ENCODE results near the gene LCN12. TPM values are rescaled to one million over a fixed set of nuclear protein-coding genes. Genes with fewer than 3 reads are reported as not detected.

LCN12 gene
- total RNA-seq, 1 donor, result 0.86 TPM

DNA sequence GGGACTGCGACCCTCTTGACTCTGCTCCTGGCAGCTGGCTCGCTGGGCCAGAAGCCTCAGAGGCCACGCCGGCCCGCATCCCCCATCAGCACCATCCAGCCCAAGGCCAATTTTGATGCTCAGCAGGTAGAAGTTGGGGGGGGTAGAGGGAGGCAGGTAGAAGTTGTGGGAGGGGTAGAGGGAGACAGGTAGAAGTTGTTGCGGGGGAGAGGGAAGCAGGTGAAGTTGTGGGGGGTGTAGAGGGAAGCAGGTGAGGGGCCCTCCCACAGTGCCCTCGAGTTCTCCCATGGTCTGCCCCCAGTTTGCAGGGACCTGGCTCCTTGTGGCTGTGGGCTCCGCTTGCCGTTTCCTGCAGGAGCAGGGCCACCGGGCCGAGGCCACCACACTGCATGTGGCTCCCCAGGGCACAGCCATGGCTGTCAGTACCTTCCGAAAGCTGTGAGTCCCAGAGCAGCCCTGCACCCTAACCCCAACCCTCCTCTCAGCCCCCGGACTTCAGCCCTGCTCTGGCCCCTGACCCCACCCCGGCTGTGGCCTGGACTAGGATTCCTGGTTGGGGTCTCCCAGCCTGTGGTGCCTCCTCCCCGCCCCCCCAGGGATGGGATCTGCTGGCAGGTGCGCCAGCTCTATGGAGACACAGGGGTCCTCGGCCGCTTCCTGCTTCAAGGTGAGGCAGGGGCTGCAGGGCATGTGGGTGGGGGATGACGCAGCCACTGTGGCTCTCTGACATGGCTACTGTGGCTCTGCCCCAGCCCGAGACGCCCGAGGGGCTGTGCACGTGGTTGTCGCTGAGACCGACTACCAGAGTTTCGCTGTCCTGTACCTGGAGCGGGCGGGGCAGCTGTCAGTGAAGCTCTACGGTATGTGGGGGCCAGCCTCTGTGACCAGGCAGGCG lies 6.5 kb upstream of the LCN12 start:
- TF ChIP-seq, protein P1, sequence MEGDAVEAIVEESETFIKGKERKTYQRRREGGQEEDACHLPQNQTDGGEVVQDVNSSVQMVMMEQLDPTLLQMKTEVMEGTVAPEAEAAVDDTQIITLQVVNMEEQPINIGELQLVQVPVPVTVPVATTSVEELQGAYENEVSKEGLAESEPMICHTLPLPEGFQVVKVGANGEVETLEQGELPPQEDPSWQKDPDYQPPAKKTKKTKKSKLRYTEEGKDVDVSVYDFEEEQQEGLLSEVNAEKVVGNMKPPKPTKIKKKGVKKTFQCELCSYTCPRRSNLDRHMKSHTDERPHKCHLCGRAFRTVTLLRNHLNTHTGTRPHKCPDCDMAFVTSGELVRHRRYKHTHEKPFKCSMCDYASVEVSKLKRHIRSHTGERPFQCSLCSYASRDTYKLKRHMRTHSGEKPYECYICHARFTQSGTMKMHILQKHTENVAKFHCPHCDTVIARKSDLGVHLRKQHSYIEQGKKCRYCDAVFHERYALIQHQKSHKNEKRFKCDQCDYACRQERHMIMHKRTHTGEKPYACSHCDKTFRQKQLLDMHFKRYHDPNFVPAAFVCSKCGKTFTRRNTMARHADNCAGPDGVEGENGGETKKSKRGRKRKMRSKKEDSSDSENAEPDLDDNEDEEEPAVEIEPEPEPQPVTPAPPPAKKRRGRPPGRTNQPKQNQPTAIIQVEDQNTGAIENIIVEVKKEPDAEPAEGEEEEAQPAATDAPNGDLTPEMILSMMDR (IDR thresholded peaks at IDR 0.05; ENCODE audit: insufficient read depth, low read depth, low read length), result no peak

DNA sequence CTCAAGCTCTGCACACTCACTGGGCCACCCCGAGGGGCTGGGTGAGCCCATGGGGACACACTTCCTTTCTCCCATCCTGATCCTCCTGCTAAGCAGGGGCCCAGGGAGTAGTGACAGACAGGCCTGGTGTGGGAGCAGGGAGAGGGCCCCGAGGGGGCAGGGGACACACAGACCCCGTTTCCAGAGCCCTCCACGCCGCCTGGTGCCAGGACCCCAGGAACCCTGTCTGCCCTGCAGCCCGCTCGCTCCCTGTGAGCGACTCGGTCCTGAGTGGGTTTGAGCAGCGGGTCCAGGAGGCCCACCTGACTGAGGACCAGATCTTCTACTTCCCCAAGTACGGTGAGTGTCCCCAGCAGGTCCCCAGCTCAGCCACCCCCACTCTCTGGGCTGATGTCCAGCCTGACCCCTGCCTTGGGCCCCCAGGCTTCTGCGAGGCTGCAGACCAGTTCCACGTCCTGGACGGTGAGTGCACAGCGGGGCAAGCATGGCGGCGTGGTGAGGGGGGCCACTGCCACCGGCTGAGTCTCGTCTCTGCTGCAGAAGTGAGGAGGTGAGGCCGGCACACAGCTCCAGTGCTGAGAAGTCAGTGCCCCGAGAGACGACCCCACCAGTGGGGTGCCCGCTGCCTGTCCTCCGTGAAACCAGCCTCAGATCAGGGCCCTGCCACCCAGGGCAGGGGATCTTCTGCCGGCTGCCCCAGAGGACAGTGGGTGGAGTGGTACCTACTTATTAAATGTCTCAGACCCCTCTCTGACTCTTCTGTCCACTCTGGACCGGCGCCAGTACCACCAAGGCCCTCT lies 5.6 kb upstream of the LCN12 start:
- H3K4me3 ChIP-seq (ENCODE audit: low read depth, low read length), result no peak overlapping the region
- TF ChIP-seq, protein P1 (IDR thresholded peaks at IDR 0.05; ENCODE audit: insufficient read depth, low read depth, low read length), result no peak
- DNase-seq (ENCODE audit: low read depth), result no peak

More for the DNA sequence above, 6.5 kb upstream of the LCN12 start:
- no peak for DNase-seq (ENCODE audit: low read depth)
- no peak overlapping the region for H3K4me3 ChIP-seq (ENCODE audit: low read depth, low read length)

DNA sequence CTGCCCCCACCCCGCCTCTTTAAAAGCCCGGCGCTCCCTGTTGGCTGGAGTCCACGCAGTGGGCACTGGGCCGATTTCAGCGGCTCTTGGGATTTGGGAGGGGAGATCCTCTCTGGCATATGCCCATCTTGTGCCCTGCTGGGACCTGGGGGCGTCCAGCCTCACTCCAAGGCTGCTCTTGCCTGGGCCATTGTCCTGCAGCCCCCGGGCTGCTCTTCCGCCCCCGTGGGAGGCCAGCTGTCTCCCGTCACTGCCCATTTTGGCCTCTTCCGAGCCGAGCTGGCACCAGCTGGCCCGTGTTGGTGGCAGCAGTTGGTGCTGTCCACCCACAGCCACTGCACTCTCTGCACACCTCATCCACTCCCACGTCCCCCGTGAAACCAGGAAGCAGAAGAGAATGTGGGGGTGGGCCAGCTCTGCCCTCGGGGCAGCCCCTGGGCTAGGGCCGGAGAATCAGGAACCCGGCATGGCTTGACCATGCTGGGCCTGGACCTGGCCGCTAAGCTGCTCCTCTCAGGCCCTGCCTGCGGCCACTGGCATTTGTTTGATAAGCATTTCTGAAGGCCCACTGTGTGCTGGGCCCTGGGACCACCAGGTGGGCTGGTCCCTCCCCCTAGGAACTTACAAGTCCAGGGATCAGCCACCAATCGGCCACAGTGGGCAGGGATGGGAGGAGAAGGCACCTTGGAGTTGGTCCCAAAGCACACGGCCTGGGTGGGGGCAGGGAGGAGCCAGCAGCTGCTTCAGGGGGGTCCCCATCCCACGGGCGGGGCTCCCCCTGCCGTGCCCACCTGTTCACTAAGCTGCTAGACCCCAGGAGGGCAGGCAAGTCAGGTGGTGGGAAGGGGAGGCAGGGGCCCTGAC lies 4.8 kb upstream of the LCN12 start:
- no peak overlapping the region for H3K4me3 ChIP-seq (ENCODE audit: low read depth, low read length)
- no peak for DNase-seq (ENCODE audit: low read depth)
- TF ChIP-seq, protein P1 (IDR thresholded peaks at IDR 0.05; ENCODE audit: insufficient read depth, low read depth, low read length), result no peak

DNA sequence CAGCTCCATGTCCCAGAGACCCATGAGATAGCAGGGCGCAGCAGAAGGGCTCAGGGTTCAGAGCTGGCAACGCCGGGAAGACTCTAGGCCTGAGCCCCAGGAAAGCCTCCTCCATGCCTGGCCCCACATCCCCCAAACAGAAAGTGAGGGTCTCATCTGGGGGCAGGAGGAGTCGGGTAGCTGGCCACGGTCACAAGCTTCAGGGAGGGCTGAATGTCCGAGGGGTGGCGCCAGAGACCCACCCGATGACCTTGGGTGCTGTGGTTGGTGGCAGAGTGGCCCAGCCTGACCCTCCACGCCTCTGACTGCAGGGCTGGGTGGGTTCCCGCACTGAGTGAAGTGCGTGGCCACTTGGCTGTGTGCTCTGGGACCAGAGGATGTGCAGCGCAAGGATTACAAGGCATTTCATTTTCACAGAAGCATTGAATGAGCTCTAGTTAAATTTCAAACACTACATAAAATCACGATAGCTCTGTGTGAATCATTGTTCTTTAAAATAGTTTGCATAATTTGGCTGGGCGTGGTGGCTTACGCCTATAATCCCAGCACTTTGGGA lies 4.0 kb upstream of the LCN12 start:
- no peak overlapping the region for H3K4me3 ChIP-seq (ENCODE audit: low read depth, low read length)
- DNase-seq (ENCODE audit: low read depth), result peak; percentile 50
- TF ChIP-seq, protein P1 (IDR thresholded peaks at IDR 0.05; ENCODE audit: insufficient read depth, low read depth, low read length), result peak; percentile 66

DNA sequence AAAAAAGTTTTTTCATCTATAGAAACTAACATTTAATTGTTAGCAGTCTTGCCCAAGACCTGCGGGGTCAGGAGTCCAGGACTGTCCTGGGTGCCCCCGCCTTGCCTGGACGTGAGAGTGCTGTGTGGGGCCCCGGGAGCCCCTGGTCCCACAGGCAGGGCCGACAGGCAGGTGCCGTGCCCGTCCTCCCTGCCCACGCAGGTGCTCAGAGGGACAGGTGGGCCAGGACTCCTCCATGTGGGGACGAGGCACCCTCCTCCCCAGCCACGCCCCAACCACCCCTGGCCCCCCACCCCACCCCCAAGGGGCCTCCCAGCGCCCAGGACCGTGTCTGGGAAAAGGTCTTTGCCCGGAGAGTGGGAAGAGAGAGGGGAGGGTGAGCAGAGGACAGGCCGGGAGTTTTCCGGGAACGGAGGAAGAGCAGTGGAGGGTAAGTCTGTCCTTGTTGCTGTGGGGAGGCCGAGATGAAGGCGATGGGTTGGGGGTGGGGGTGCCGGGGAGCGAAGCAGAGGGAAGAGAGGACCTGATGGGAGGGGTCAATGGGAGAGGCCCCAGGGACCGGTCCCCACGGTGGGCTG lies 2.7 kb upstream of the LCN12 start:
- no peak for DNase-seq (ENCODE audit: low read depth)
- TF ChIP-seq, protein P1 (IDR thresholded peaks at IDR 0.05; ENCODE audit: insufficient read depth, low read depth, low read length), result no peak
- peak overlapping the region; percentile 66 for H3K4me3 ChIP-seq (ENCODE audit: low read depth, low read length)

All from fibroblast of villous mesenchyme (primary cell).